ENCODE results near the gene CCL8. TPM values are rescaled to one million over a fixed set of nuclear protein-coding genes. Genes with fewer than 3 reads are reported as not detected.

The CCL8 gene
- total RNA-seq, 1 donor from 2014 or later: not detected

GRCh38 chr17:34299956-34300577 is 19.2 kb upstream of the CCL8 start:
- H3K4me3 Mint-ChIP-seq (ENCODE audit: unreplicated experiment): no peak overlapping the region
- no peak for TF ChIP-seq CTCF (IDR thresholded peaks at IDR 0.05; ENCODE audit: partially characterized antibody, unreplicated experiment)
- H3K36me3 Mint-ChIP-seq (ENCODE audit: unreplicated experiment): peaks cover 14% of the 10 kb centered on the region
- DNase-seq: no peak
- H3K9me3 Mint-ChIP-seq (ENCODE audit: unreplicated experiment): peaks cover 10% of the 10 kb centered on the region
- no peak overlapping the region for H3K27ac Mint-ChIP-seq (ENCODE audit: unreplicated experiment)
- no peaks in the 10 kb centered on the region for H3K4me1 Mint-ChIP-seq (ENCODE audit: low read depth, unreplicated experiment)
- peaks cover 5% of the 10 kb centered on the region for H3K27me3 Mint-ChIP-seq (ENCODE audit: unreplicated experiment)

GRCh38 chr17:34300652-34301370 is 18.4 kb upstream of the CCL8 start:
- H3K36me3 Mint-ChIP-seq (ENCODE audit: unreplicated experiment): peaks cover 14% of the 10 kb centered on the region
- peaks cover 8% of the 10 kb centered on the region for H3K9me3 Mint-ChIP-seq (ENCODE audit: unreplicated experiment)
- no peak overlapping the region for H3K27ac Mint-ChIP-seq (ENCODE audit: unreplicated experiment)
- peaks cover 5% of the 10 kb centered on the region for H3K27me3 Mint-ChIP-seq (ENCODE audit: unreplicated experiment)
- no peak for TF ChIP-seq CTCF (IDR thresholded peaks at IDR 0.05; ENCODE audit: partially characterized antibody, unreplicated experiment)
- no peak overlapping the region for H3K4me3 Mint-ChIP-seq (ENCODE audit: unreplicated experiment)
- DNase-seq: no peak
- H3K4me1 Mint-ChIP-seq (ENCODE audit: low read depth, unreplicated experiment): no peaks in the 10 kb centered on the region

- Mint-ChIP-seq H3K9me3 (ENCODE audit: unreplicated experiment) (peaks cover 8% of the 10 kb centered on the region), H3K27ac (ENCODE audit: unreplicated experiment) (no peak overlapping the region), H3K36me3 (ENCODE audit: unreplicated experiment) (peaks cover 14% of the 10 kb centered on the region), H3K27me3 (ENCODE audit: unreplicated experiment) (peaks cover 7% of the 10 kb centered on the region), H3K4me1 (ENCODE audit: low read depth, unreplicated experiment) (no peaks in the 10 kb centered on the region), H3K4me3 (ENCODE audit: unreplicated experiment) (no peak overlapping the region)
- no peak for DNase-seq
- no peak for TF ChIP-seq CTCF (IDR thresholded peaks at IDR 0.05; ENCODE audit: partially characterized antibody, unreplicated experiment)
Observed at GRCh38 chr17:34301986-34302385, 17.2 kb upstream of the CCL8 start.

- H3K27me3 Mint-ChIP-seq (ENCODE audit: unreplicated experiment): peaks cover 7% of the 10 kb centered on the region
- H3K9me3 Mint-ChIP-seq (ENCODE audit: unreplicated experiment): peaks cover 8% of the 10 kb centered on the region
- no peak overlapping the region for H3K27ac Mint-ChIP-seq (ENCODE audit: unreplicated experiment)
- TF ChIP-seq CTCF (IDR thresholded peaks at IDR 0.05; ENCODE audit: partially characterized antibody, unreplicated experiment): no peak
- peaks cover 14% of the 10 kb centered on the region for H3K36me3 Mint-ChIP-seq (ENCODE audit: unreplicated experiment)
- no peaks in the 10 kb centered on the region for H3K4me1 Mint-ChIP-seq (ENCODE audit: low read depth, unreplicated experiment)
- no peak overlapping the region for H3K4me3 Mint-ChIP-seq (ENCODE audit: unreplicated experiment)
- no peak for DNase-seq
Observed at GRCh38 chr17:34302636-34303035, 16.6 kb upstream of the CCL8 start.

- TF ChIP-seq CTCF (IDR thresholded peaks at IDR 0.05; ENCODE audit: partially characterized antibody, unreplicated experiment): no peak
- Mint-ChIP-seq H3K9me3 (ENCODE audit: unreplicated experiment) (peaks cover 5% of the 10 kb centered on the region), H3K4me1 (ENCODE audit: low read depth, unreplicated experiment) (no peaks in the 10 kb centered on the region), H3K36me3 (ENCODE audit: unreplicated experiment) (peaks cover 11% of the 10 kb centered on the region), H3K27me3 (ENCODE audit: unreplicated experiment) (peaks cover 4% of the 10 kb centered on the region), H3K4me3 (ENCODE audit: unreplicated experiment) (no peak overlapping the region), H3K27ac (ENCODE audit: unreplicated experiment) (no peak overlapping the region)
- DNase-seq: no peak
Observed at GRCh38 chr17:34303606-34304005, 15.6 kb upstream of the CCL8 start.

Data from glutamatergic neuron (in vitro differentiated cells).